HG03196 (cell line): ENCODE results near the gene UGCG.

Source experiments
- ATAC-seq: cut with Tn5 transposase; IDR thresholded peaks from one replicate; pipeline ENCODE4 v1.9.1; 2021; ENCODE audit not compliant: unreplicated experiment

UGCG gene

DNA sequence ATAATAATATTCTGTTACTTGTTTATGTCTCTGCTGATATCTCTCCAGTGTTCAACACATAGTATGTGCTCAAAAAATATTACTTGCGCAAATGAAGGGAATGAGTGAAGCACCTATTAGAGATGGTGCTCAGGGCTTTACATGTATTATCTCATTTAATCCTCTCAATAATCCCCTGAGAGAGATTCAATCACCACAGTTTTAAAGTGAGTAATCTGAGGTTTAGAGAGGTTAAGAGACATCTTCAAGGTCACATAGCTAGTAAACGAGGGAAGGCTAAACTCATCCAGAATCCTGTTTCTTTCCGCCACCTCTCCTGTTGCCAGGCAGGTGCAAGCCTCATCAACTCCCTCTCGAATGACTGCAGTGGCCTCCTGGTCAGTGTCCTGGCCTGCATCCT is 82.0 kb downstream of the UGCG start:
- ATAC-seq: no peak

DNA sequence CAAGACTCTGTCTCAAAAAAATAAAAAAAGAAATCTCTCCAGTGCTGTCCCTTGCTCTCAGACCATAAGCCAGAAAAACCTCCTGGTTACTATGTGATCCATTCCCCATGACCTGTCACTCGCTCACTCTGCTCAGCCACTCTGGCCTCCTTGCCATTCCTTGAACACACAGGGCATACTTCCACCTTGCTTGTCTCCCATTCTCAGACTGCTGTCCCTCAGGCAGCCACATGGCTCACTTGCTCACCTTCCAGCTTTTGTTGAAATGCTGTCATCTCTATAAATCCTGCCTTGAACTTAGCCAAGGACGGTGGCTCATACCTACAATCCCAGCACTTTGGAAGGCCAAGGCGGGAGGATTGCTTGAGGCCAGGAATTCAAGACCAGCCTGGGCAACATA is 82.9 kb downstream of the UGCG start:
- ATAC-seq: no peak

DNA sequence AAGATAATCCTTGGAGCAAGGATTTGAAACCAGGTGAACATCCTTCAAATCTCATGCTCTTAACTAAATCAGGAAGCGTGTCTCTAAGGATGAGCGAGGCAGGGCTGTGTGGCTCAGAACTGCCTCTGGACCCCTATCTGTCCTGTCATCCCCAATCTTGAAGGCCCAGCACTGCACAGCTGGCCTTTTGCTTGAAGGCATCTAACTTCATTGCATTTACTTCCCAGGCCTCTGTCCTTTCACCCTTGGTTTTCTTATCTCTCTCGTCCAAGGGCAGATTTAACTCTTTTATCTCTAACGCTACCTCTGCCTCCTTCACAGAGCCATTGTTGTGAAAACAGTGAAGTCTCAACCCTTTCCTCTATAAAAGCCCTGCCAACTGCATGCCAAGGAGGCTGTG is 83.8 kb downstream of the UGCG start:
- no peak for ATAC-seq

DNA sequence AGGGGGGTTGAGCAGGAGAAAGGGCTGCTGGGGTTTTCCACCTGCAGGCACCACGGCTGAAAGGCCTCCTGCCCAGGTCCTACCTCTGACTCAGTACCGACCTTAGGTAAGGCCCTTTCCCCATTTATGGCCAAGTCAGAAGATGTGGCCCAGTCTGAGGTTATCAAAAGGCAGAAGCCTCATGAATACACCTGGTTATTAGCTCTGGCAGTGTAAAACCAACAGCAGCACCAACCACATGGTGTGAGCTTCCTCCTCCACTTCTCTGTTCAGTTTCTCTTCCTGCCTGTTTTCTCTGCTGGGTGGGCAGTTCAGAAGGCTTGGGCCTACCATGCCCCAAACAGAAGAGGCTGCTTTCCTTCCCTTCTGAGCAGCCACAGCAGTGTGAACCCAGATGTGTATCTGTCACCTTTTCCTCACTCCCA is 86.9 kb downstream of the UGCG start:
- ATAC-seq: peak; percentile 74

DNA sequence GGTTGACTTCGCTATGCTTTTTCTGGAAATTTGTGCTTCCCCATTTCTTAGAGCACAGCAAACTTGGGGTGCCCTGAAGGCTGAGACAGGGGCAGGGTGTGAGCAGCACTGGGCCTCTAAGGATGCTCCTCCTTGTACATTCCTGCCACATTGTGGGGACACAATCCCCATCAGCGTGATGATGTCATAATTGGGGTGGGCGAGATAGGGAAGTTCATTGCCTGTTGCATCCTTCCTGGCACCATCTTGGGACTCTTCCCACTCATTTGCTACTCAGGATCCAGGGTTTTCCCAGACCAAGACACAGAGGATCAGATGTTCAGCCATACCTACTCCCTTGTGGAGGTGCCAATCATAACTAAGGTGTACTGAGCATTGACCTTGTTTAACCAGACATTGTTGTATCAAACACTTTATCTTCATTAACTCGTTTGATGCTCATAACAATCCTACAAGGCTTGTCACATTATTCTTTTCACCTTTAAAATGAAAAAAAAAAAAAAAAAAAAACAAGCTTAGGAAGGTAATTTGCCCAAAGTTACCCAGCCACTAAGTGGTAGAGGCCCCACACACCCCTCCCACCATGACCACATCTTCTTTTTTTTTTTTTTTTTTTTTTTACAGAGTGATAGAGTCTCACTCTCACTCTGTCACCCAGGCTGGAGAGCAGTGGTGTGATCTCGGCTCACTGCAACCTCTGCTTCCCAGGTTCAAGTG is 87.6 kb downstream of the UGCG start:
- no peak for ATAC-seq
